Stimulated activated CD8-positive, alpha-beta memory T cell treated with anti-CD3 and anti-CD28 coated beads, Interleukin-4, amount 100 ng/mL, for 48 hours (primary cell): Measurements from ENCODE around the gene RARG.

ENCODE experiments used
- DNase-seq: peaks from one replicate; pipeline ENCODE4 v3.0.0-alpha.2; 2020

RARG gene

DNA sequence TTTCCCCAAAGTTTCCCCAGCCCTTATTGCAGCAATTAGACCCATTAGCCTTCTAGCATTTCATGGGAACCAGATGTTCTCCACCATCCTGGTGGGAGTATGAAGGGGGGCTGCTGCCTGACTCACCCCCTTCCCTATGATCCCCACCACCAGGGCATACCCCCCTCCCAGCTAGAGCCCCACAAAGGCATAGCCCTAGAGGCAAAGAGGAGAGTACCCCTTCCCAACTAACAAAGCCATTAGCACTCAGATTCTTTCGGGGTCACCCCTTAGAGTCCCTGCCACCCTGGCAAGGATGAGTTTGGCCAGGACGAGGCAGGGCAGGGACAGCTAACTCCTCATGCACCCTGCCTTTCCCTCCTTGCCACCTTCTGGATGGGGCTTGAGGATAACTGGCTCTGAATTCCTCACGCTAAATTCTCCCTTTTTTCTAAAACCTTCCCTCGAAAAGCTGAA is 9.2 kb downstream of the RARG start:
- DNase-seq = no peak

DNA sequence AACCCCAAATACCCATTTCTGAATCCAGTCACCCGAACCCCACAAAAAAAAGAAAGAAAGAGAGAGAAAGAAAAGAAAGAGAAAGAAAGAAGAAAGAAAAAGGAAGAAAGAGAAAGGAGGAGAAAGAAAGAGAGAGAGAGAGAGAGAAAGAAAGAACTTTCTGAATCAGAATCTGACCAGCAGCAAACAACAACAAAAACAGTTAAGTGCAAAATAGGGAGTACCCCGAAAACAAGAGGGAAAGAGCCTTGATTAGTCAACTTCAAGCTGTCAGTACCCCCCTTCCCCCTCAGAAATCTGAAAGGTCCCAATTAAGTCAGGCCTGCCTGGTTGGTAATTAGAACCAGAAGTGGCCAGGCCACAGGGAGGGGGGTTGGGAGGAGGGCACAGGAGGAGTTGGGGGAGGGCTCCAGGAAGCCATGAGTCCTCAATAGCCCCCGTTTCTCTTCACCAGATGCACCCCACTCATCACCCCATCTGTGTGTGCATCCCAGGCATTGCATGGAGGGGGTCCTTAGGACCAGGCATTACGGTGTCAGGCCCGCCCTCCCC is 9.8 kb downstream of the RARG start:
- DNase-seq = no peak

DNA sequence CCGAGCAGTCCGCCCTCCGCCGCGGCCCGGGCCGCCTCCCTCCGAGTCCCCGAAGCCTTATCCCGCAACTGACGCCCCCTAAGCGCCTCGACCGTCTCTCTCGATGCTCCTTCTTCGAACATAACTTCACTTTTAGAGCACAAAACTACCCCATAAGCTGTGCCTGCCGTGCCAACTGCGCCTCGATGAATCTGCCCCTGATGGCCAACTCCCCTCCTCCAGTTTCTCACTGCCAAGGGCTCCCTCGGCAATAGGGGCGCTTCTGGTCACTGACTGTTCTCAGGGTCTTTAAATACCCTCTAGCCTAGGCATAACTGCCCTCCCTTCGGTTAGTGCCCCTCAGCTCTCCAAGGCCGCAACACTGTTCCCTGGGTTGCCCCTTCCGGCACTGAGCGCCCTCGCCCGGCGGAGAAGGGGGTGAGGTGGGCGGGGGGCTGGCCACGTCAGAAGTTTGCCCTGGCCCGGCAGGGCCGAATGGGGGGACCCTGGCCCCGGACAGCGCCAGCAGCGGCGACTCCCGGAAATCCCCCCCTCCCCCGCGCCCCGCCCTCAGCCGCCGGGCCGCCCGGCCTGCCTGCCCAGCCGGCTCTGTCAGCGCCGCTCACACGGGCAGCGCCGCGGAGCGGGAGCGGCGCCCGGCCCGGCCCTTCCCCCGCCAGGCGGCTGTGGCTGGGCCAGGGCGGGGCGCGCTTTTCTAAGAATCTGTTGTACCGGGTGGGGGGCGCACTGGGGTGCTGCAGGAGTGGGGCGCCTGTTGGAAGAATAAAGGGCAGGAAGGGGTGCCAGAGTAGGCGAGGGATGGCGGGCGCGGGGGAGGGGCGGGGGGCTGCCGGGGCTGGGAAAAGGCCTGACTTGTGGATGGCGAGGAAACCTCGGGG is 10.6 kb downstream of the RARG start:
- peak; percentile 68 for DNase-seq

DNA sequence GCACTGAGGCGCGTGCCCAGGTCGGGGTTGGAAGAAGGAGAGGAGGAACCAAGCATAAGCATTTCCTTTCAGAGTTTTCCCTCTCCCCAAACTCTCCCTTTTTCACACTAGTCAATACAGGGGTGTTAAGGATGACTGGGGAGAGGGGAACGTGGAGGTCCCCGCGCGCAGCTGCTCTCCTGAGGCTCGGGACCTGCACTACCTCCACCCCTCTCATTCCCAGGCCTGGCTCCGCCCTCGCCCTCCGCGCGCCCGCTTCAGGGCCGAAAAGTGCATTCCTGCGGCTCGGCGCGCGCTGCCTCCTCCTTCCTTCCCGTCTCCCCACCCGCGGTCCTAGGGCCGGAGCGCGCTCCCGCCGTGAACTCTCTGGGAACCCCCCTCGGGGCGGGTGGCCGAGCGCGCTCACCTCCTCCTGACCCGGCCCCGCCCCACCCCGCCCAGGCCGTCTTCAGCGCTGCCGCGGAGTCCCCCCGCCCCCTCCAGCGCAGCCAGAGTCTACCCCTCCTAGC is 11.3 kb downstream of the RARG start:
- DNase-seq = peak; percentile 89

DNA sequence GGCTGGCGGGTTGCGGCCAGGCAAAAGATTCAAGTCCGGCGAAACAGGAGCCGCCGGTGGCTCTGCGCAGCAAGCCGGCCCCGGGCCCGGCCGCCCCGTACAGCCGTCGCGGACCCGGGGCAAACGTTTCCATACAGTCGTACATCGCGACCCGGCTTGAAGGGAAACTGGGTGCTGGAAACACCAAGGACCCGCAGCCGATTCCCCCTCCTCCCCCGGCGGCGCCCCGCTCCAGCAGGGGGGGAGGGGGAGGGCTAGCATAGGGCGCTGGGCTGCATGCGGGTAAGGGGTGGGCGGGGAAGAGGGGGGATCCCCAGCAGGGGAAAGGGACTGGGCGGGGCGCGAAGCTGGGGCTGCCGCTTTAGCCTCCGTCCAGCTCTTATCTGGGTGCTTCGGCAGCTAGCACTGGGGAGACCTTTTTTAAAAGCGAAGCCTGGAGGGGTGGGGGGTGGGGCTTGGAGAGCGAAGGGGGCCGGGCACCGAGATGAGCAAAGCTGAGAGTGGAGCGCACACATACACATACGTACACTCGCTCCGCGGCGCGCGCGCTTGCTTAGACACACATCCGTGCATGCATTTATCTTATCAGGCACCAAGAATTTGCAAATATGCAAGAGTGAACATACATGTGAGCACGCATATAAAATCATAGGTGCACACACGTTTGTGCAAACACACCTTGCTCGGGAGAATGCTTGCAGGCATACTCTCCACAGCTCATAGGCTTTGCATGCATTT is 11.9 kb downstream of the RARG start:
- DNase-seq = peak; percentile 84

DNA sequence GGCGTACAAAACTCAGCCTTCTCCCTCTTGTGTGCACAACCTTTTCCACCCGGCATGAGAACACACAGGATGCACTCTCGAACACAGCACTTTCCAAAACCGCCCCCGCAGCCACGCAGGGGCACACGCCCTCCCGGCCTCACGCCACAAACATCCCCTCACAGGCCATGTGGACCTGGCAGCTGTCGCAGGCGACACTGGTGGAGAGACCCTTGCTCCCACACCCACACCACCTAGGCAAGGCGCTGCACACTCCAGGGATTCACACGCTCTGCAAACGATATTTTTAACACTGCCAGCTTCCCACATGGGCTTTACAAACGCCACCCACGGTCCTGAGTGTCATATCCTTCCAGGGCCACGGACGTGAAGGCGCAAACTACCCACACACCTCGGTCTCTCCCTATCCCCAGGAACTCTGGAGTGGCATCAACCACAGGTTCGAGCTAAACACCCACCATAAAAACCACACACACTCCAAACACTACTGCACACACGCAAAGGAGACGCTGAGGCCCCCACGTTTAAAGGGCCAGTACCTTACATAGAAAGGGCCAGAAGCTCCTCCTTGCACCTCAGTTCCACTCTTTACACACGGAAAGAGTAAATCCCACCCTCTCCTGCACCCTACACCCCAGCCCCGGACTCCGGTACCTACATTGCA is 12.6 kb downstream of the RARG start:
- DNase-seq = peak; percentile 83

DNA sequence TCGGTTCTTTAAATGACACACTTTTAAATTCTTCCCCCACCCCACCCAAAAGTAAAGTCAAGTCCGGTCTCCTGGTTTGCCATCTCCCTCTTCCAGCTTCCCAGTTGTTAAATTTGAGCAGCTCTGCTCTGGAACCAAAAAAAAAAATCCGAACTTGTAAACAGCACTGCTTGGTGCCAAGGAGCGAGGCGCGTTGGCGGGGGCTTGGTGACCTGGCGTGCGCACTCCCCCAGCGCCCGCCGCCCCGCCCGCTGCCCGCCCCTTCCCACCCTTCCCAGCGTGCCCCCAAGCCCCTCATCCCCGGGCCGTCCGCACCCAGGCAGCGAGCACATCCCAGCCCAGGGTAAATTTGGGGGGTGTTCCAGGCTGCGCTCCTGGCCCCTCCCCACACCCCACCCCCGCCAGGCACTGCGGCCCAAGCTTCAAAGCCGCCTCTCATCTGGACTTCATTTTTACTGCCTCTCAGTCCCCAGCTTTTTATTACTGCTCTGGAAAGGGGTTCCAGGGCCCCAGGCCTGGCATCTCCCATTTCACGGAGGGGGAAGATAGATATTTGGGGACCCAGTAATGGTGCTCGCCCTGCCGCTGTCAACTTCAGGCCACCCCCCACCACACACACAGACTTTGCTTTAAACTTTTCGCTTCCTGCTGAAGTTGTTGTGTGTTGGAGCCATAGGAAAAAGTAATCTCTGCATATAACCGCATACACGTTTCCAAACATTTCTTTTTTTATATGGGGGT is 13.3 kb downstream of the RARG start:
- DNase-seq = no peak

DNA sequence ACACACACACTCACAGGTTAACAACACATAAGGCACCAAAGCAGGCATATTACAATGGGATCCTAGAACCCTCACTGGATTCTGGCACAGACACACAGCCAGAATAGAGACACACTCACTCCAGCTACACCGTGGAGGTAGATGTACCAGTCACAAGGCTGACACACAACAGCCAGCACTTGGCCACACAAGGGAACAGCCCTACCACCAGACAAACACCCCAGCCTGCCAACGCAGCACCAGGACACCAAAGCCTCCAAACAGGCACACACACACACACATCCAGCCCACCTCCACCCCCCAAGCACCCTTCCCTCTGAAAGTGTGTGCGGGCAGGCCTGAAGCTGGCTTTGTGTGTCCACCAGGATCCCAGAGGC is 14.1 kb downstream of the RARG start:
- DNase-seq = no peak

DNA sequence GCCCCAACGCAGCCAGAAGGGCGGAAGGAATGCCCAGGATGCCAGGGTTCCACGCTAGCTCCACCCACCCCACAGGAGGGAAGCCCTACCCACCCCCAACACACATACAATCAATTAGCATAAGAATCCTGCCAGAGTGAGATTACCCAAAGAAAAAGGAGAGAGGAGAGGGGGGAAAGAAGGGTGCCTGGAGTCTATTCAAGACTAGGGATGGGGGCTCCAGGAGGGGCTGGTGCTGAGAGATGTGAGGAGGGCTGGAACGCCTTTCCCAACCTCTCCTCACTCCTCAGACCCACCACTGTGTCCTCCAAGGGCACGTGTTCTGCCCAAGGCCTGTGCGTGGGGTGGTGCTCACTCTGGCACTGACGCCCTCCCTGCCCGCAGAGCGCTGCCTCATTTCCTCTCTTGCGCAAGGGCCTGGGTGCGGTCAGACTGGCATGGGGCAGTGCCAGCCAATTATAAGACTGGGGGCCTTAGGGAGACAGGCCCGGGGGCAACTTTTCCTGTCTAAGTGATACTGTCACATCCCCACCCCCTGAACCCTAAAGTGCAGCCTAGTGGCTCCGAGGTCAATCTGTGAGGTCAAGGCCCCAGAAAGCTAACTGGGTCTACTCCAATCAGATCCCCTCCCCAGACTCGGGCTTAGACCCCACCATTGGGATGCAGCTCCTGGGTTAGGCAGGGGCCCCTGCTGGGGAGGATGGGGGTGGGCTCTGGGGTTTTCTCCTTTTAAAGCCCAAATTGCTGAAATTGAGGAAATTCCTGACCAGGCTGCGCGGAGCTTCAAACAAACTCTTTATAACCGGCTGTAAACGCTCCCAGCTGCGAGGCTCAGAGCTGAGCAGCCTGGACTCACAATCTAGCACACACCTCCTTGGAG is 14.7 kb downstream of the RARG start:
- DNase-seq = peak; percentile 82

DNA sequence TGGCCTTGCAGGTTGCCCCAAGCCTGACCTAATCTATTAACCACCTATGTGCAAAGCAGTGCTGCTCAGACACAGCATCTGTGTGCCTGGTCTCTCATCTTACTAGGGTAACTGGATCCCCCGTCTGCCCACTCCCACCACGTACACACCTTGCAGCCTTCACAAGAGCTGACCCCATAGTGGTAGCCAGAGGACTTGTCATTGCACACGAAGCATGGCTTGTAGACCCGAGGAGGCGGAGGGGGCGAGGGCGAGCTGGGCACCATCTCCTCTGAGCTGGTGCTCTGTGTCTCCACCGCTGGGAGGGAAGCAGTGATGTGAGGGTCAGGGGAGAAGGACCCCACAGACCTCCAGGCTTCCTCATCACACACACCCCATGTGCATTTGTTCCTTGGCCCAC is 16.5 kb downstream of the RARG start:
- no peak for DNase-seq

DNA sequence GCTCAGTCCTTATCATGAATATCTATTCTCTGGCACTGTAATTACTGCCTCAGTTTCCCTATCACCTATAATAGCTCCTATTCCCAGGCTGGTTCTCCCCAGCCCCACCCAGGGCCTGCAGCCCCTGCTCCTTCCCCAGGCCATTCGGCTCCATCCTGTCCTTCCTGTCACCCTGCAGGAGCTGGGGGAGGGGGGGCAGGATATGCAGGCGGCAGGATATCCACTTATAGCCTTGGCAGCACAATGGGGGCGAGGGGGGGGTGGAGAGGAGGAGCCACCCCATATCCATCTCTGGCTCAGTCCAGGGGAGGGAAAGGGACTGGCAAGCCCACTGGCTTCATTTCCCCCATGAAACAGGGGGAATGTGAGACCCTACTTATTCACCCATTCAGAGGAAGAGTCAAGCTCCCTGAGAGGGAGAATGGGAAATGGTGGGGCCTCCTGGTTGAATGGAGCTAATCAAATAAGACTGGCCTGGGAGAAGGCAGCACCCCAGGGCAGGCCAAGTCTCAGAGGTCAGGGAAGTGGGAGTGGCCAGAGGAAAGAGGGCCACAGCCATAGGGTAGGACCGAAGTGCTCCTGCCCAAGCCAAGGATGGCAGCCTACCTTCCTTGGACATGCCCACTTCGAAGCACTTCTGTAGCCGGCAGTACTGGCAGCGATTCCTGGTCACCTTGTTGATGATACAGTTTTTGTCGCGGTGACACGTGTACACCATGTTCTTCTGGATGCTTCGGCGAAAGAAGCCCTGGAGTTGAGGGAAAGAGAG is 17.1 kb downstream of the RARG start:
- DNase-seq = no peak

DNA sequence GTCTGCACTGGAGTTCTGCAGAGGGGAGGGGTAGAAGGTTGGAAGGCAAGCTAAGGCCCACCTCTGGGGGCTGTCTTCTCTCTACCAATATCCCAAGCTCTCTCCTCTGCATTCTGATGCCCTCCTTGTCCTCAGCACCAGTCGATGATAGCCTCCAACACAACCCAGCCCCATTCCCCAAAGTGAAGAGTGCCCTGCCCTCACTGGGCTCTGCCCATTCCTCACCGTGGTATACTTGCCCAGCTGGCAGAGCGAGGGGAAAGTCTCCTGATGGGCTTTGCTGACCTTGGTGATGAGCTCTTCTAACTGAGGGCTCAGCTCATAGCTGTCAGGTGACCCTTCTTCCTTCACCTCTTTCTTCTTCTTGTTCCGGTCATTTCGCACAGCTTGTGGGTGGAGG is 17.8 kb downstream of the RARG start:
- DNase-seq = no peak

DNA sequence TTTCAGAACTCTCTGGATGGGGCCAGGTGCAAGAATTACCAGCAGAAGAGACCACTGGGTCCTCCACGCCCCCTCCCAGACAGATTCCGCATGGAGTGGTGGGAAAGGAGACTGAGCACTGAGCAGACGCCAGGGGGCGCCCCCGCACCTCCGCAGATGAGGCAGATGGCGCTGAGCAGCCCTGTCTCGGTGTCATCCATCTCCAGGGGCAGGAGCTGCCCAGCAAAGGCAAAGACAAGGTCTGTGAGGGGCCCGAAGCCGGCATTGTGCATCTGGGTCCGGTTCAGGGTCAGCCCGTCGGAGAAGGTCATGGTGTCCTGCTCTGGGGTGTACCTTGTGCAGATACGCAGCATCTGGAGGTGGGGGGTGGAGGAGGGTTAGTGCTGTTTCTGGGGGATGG is 18.7 kb downstream of the RARG start:
- peak; percentile 92 for DNase-seq

DNA sequence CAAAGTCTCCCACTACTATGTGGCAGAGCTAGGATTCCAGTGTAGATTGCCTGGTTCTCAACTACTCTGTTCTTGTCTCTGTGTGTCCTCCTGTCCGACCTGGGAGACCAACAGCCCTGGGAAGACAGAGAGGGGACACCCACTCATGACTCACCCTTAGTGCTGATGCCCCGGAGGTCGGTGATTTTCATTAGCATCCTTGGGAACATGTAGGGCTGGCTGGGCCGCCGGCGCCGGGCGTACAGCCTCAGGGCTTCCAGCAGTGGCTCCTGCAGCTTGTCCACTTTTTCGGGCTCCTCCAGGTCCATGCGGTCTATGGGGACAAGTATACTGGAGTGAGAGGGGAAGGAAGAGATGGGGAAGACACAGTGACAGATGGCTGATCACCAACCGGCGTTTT is 19.1 kb downstream of the RARG start:
- no peak for DNase-seq

DNA sequence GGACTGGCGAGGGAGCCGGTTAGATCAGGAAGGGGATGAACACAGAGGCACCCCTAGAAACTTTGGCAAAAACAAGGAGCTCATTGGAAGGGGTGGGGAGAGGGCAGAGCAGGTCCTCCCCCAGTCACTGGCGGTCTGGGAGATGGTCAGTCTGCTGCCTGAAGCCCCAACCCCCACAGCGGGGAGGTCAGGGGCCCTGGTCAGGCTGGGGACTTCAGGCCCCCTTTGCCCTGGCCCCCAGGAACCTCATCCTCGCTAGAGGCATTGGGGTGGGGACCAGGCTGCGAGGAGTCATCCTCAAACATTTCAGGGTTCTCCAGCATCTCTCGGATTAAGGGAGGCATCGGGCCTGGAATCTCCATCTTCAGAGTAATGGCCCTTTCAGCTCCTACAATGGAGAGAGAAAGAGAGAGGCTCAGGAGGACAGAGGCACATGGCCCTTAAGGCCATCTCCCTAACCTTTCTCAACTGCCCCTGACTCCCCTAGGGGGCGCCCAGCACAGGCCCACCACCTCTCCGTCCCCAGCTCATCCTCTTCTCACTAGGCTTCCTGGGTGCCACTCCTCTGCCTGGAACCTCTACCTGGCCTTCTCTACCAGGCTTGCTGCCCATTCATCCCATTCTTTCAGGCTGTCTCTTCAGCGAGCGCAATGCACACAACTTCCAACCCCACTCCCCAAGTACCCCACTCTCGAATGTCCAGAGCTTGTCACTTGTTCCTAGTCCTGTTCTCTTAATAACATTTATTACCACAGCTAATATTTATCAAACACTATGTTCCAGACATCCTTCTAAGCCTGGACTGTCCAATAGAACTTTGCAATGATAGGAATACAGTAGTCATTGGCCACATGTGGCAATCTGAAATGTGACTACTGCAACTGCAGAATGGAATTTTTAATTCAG is 20.3 kb downstream of the RARG start:
- DNase-seq = no peak

DNA sequence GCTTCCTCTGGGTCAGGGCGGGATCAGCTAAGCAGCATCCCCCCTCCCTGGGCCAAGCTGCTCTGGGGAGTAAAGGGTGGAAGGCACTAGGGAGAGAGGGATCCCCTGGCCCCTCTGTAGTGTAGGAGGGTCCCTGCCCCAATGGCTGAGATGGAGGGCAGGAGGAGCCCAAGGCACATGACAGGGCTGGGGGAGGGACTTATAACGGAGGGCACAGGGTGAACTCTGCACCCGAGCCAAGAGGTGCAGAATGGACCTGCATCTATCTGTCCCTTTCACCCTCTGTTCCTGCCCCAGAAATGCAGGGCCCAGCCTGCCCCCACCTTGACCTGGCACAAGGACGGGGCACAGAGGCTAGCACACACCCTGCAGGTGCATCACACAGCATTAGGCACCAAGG is 21.2 kb downstream of the RARG start:
- DNase-seq = no peak

DNA sequence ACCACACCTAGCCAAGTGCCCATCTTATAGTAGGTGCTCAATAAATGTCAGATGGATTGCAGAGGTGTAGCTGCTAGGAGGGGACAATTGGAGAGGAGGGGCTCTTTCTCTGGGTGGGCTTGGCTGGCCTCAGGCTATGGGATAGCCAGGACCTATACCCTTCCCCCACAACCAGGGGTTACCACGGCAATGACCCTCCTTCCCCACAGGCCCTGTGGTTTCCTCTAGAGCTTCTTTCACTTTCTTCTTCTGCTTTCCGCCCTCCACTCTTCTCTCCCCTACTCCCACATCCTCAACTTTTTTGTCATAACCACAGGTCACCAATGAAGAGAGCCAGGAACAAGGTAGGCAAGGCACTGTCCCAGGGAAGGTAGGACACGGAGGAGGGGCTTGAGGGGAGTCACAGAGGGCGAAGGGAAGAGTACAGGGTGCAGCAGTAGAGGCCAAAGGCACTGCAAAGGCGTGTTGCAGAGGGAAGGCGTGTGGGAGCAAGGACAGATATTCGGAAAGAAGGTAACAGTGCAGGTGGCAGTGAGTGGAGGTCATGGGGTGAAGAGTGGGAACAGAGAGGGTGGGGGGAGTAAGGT is 23.0 kb downstream of the RARG start:
- peak; percentile 58 for DNase-seq

DNA sequence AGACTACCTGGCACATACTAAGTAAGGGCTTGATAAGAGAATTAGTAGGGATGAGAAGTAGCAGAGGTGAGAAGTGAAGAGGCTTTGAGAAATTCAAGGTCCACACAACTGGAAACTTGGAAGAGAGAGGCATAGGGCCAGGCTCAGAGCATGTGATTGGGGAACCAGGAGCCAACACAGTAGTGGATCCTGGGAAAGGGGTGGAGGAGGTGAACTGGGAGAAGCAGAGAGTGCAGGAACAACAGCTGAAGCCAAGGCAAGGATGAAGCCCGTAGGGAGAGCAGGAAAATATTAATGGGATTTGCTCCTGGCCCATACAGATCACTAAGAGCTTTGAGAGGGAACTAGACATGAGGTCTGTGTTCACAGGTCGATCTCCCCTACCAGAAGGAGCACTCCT is 23.6 kb downstream of the RARG start:
- DNase-seq = no peak

DNA sequence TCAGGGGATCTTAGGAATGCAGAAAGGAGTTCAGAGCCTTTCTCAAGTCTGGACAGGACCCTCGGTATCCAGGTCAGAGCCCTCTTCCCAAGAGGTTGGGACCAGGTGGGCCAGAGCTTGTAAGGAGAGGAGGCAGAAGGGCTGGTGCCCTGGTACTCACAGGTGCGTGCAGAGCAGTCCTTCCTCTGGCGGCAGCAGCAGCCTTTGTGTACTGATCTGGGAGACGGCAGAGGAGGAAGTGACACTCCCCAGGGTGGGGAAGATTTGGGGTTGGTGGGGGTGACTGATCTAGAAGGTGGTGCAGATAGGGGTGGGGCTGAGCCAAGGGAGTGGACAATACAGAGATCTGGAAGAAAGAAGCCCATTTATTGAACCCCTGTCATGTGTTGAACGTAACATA is 25.0 kb downstream of the RARG start, which contains the start of gene ITGB7:
TSS of gene ITGB7 (minus strand) at position 210 of the 400 bp plus-strand sequence. CDS start 6,808 bp downstream, outside the sequence.
- peak; percentile 77 for DNase-seq
